Neural cell (in vitro differentiated cells): ENCODE measurements around the gene ADGRL3.

Experiments
- EZH2 ChIP-seq: fragments of 200-600, 300-800 bp; shearing (Covaris generic), sonication (generic); IDR thresholded peaks from 2 replicates; pipeline ENCODE4 v1.6.1; 2014; ENCODE audit warnings: antibody characterized with exemption, low read length, borderline replicate concordance, mild to moderate bottlenecking; ENCODE audit not compliant: insufficient read depth, poor library complexity, severe bottlenecking
- MXI1 ChIP-seq: fragments of 450-650 bp; conservative IDR thresholded peaks from 2 replicates; pipeline ENCODE4 v1.6.1; 2014; ENCODE audit warnings: antibody characterized with exemption, mild to moderate bottlenecking; ENCODE audit not compliant: poor library complexity, severe bottlenecking
- TF ChIP-seq, protein P1 (sequence below): fragments of 450-650 bp; IDR thresholded peaks from 2 replicates; pipeline ENCODE4 v1.5.1; 2014; ENCODE audit warnings: antibody characterized with exemption, mild to moderate bottlenecking, moderate library complexity; ENCODE audit not compliant: poor library complexity, severe bottlenecking
- TF ChIP-seq, protein P2 (sequence below): IDR thresholded peaks from 2 replicates; pipeline ENCODE4 v1.6.1; 2012; ENCODE audit warnings: borderline replicate concordance

DNA sequence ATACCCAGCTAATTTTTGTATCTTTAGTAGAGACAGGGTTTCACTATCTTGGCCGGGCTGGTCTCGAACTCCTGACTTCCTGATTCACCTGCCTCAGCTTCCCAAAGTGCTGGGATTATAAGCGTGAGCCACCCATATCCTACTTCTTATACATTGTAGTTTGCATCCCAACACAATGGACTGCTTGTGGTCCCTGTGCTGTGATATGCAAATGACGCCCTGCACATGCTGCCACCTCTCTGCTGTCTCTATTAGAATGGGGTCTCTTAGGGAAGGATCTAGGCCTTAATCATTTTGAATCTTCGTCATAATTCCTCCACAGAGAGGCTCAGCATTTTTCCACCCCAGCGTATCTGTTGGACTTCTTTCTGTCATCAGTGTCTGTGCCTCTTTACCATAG, 595.9 kb downstream of the ADGRL3 start:
- TF ChIP-seq EZH2: no peak
- TF ChIP-seq, protein P1, sequence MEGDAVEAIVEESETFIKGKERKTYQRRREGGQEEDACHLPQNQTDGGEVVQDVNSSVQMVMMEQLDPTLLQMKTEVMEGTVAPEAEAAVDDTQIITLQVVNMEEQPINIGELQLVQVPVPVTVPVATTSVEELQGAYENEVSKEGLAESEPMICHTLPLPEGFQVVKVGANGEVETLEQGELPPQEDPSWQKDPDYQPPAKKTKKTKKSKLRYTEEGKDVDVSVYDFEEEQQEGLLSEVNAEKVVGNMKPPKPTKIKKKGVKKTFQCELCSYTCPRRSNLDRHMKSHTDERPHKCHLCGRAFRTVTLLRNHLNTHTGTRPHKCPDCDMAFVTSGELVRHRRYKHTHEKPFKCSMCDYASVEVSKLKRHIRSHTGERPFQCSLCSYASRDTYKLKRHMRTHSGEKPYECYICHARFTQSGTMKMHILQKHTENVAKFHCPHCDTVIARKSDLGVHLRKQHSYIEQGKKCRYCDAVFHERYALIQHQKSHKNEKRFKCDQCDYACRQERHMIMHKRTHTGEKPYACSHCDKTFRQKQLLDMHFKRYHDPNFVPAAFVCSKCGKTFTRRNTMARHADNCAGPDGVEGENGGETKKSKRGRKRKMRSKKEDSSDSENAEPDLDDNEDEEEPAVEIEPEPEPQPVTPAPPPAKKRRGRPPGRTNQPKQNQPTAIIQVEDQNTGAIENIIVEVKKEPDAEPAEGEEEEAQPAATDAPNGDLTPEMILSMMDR: no peak
- no peak for TF ChIP-seq MXI1
- TF ChIP-seq, protein P2, sequence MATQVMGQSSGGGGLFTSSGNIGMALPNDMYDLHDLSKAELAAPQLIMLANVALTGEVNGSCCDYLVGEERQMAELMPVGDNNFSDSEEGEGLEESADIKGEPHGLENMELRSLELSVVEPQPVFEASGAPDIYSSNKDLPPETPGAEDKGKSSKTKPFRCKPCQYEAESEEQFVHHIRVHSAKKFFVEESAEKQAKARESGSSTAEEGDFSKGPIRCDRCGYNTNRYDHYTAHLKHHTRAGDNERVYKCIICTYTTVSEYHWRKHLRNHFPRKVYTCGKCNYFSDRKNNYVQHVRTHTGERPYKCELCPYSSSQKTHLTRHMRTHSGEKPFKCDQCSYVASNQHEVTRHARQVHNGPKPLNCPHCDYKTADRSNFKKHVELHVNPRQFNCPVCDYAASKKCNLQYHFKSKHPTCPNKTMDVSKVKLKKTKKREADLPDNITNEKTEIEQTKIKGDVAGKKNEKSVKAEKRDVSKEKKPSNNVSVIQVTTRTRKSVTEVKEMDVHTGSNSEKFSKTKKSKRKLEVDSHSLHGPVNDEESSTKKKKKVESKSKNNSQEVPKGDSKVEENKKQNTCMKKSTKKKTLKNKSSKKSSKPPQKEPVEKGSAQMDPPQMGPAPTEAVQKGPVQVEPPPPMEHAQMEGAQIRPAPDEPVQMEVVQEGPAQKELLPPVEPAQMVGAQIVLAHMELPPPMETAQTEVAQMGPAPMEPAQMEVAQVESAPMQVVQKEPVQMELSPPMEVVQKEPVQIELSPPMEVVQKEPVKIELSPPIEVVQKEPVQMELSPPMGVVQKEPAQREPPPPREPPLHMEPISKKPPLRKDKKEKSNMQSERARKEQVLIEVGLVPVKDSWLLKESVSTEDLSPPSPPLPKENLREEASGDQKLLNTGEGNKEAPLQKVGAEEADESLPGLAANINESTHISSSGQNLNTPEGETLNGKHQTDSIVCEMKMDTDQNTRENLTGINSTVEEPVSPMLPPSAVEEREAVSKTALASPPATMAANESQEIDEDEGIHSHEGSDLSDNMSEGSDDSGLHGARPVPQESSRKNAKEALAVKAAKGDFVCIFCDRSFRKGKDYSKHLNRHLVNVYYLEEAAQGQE: no peak
